OCI-LY1 (cell line): ENCODE results near the gene KCTD20.

Experiments
- CTCF ChIP-seq: fragments of 200-600 bp; sonication (generic), shearing (Covaris generic); IDR thresholded peaks from 2 replicates; pipeline ENCODE4 v1.5.1; 2017; ENCODE audit warnings: mild to moderate bottlenecking, antibody characterized with exemption, low read length, moderate library complexity, mixed read lengths
- EZH2 ChIP-seq: fragments of 200-600 bp; sonication (generic), shearing (Covaris generic); IDR thresholded peaks from 2 replicates; pipeline ENCODE4 v1.8.0; 2017; ENCODE audit warnings: borderline replicate concordance, mixed run types, mild to moderate bottlenecking, antibody characterized with exemption, low read length, moderate library complexity, mixed read lengths

- no peak for TF ChIP-seq CTCF
- no peak for TF ChIP-seq EZH2
These were observed 83.3 kb downstream of the KCTD20 start for GRCh38 chr6:36526066-36526465.
